GM12878 (cell line): ENCODE measurements around the gene HBP1. TPM values are rescaled to one million over a fixed set of nuclear protein-coding genes. Genes with fewer than 3 reads are reported as not detected.

Experiments
- ATAC-seq: fragments of 200-7000 bp; cut with Tn5 transposase; 3 replicates; pipeline ENCODE4 v1.9.1; 2020; ENCODE audit warnings: mild to moderate bottlenecking, moderate library complexity
- BruUV-seq: library from RNA; stranded (reverse); fragments of 400-500 nt; replicated peaks from 2 replicates; lab custom pipeline; 2021; lab: Mats Ljungman, UMichigan
- CTCF ChIA-PET: fragments of 300-600 bp; sonication (Branson Sonifier 250); formaldehyde crosslinking; extraction: SDS; loops from one replicate; lab custom pipeline; 2021; ENCODE audit warnings: inconsistent platforms; lab: Yijun Ruan, JAX
- POLR2A ChIA-PET: fragments of 350-600 bp; formaldehyde crosslinking; extraction: SDS; loops from one replicate; lab custom pipeline; 2021; ENCODE audit warnings: inconsistent platforms; lab: Charles Lee
- RAD21 ChIA-PET: fragments of 300-600 bp; sonication (Branson Sonifier 250); formaldehyde crosslinking; loops from one replicate; lab custom pipeline; 2023; ENCODE audit warnings: antibody characterized with exemption; ENCODE audit not compliant: unreplicated experiment; lab: Charles Lee
- SMC1A ChIA-PET: fragments of 300-600 bp; sonication (Branson Sonifier 250); formaldehyde crosslinking; loops from one replicate; lab custom pipeline; 2023; ENCODE audit not compliant: unreplicated experiment, uncharacterized antibody; lab: Charles Lee
- DNase-seq: peaks from one replicate; pipeline ENCODE4 v3.0.0-alpha.2; 2011; ENCODE audit warnings: low read depth, low spot score
- FAIRE-seq: peaks from 3 replicates; lab custom pipeline; 2011; peaks lifted over from hg19 to GRCh38; lab: Jason Lieb, UNC
- H2AFZ ChIP-seq: 2 replicates; pipeline ENCODE4 v1.6.0; 2011; ENCODE audit warnings: low read depth, low read length, control low read depth; ENCODE audit not compliant: control insufficient read depth
- H3K27ac ChIP-seq: 2 replicates; pipeline ENCODE4 v1.5.1; 2011; ENCODE audit warnings: control low read depth; ENCODE audit not compliant: control insufficient read depth, insufficient read depth
- H3K27me3 ChIP-seq, 2 experiments: replicated peaks in 1 of 2; 2 replicates each; pipeline versions ENCODE4 v1.6.0 to v1.6.1; 2011; ENCODE audit warnings: low read length in 1 of 2; ENCODE audit not compliant: control insufficient read depth in 2 of 2, insufficient read depth in 2 of 2
- H3K36me3 ChIP-seq, 2 experiments: 2 replicates each; pipeline ENCODE4 v1.5.1; 2011; ENCODE audit warnings: low read length in 1 of 2; ENCODE audit not compliant: control insufficient read depth in 2 of 2, insufficient read depth in 2 of 2
- H3K4me1 ChIP-seq: 2 replicates; pipeline ENCODE4 v1.6.1; 2011; ENCODE audit warnings: mild to moderate bottlenecking, low read length, moderate library complexity, mixed read lengths; ENCODE audit not compliant: control insufficient read depth, insufficient read depth
- H3K4me2 ChIP-seq: 2 replicates; pipeline ENCODE4 v1.6.0; 2011; ENCODE audit warnings: control low read depth; ENCODE audit not compliant: control insufficient read depth, insufficient read depth
- H3K4me3 ChIP-seq: fragments of 200-600 bp; sonication (generic); 2 replicates; pipeline ENCODE4 v1.5.1; 2016
- H3K79me2 ChIP-seq: 2 replicates; pipeline ENCODE4 v1.6.0; 2011; ENCODE audit warnings: low read length; ENCODE audit not compliant: control insufficient read depth, insufficient read depth
- H3K9ac ChIP-seq: 2 replicates; pipeline ENCODE4 v1.8.0; 2011; ENCODE audit warnings: low read length, control low read depth, mixed read lengths; ENCODE audit not compliant: control insufficient read depth, insufficient read depth
- H3K9me3 ChIP-seq: replicated peaks from 3 replicates; pipeline ENCODE4 v1.5.1; 2011; ENCODE audit warnings: mild to moderate bottlenecking, low read length; ENCODE audit not compliant: control insufficient read depth, insufficient read depth
- H4K20me1 ChIP-seq: 2 replicates; pipeline ENCODE4 v1.6.0; 2011; ENCODE audit not compliant: control insufficient read depth, insufficient read depth
- CREM ChIP-seq: IDR thresholded peaks from 2 replicates; pipeline ENCODE4 v1.6.1; 2014; ENCODE audit warnings: antibody characterized with exemption, low read depth
- EED ChIP-seq: sonication (generic); IDR thresholded peaks from 2 replicates; pipeline ENCODE4 v1.6.1; 2016; ENCODE audit warnings: antibody characterized with exemption, low read depth
- FOXK2 ChIP-seq: fragments of 450-650 bp; IDR thresholded peaks from 2 replicates; pipeline ENCODE4 v1.6.1; 2017; ENCODE audit warnings: mild to moderate bottlenecking, moderate library complexity
- MEF2B ChIP-seq: fragments of 450-650 bp; IDR thresholded peaks from 2 replicates; pipeline ENCODE4 v1.6.1; 2018; ENCODE audit warnings: mild to moderate bottlenecking, moderate library complexity; ENCODE audit not compliant: partially characterized antibody, poor library complexity, severe bottlenecking
- MTA3 ChIP-seq: IDR thresholded peaks from 2 replicates; pipeline ENCODE4 v1.6.1; 2012; ENCODE audit warnings: low read length, inconsistent platforms, borderline replicate concordance
- MYC ChIP-seq: IDR thresholded peaks from 2 replicates; pipeline ENCODE4 v1.6.1; 2011; ENCODE audit warnings: mild to moderate bottlenecking, low read length, moderate library complexity, inconsistent platforms; ENCODE audit not compliant: insufficient read depth, insufficient replicate concordance, insufficient read length, severe bottlenecking
- WGBS: methylation state at CpG from one replicate; pipeline ENCODE4 v1.1.6; 2016; ENCODE audit warnings: low lambda C conversion rate; ENCODE audit not compliant: insufficient replicate concordance, insufficient coverage; ENCODE audit errors: missing lambda C conversion rate; 5-methylcytosine and 5-hydroxymethylcytosine counted together
- in situ Hi-C: fragments of 300-500 bp; cut with MboI; formaldehyde crosslinking; loops from 9 replicates; pipeline ENCODE4 v1.14.3; 2018; ENCODE audit warnings: mixed read lengths
- intact Hi-C: fragments of 100-400 bp; cut with micrococcal nuclease; formaldehyde crosslinking; loops from one replicate; pipeline ENCODE4 v1.14.2; 2022; ENCODE audit not compliant: unreplicated experiment
- polyA plus RNA-seq, 11 experiments: library from polyadenylated mRNA; depleted of rRNA in 4 of 11; unstranded in 6 of 11; stranded (reverse) in 5 of 11; fragments of >200 nt; fragmentation: Nextera tagmentation in 4 of 11; fragmentation: Illumina TruSeq in 1 of 11; extraction: Ambion mirVana in 4 of 11; extraction: Trizol in 1 of 11; gene quantifications; 1 replicate in 1 of 11; 2 replicates in 10 of 11; pipeline versions ENCODE4 v1.2.1 to v1.2.3, GENCODE V29; 2011 to 2016; ENCODE audit warnings: inconsistent platforms in 2 of 11, missing spikeins in 2 of 11, low read depth in 1 of 11
- total RNA-seq, 4 experiments: library from RNA; depleted of rRNA in 3 of 4; stranded (reverse); fragments of >200 nt in 3 of 4; fragmentation: Illumina TruSeq in 1 of 4; extraction: Trizol in 1 of 4; gene quantifications; 2 replicates each; pipeline versions ENCODE4 v1.2.1 to v1.2.3, GENCODE V29; 2013 to 2021

Gene HBP1
- total and polyA plus RNA-seq, 10 of the 15 experiments (the other 5 are each of a cell fraction or from before 2014, with no cell fraction given) = 5.8 to 30.9 (median 9.4) TPM

- 99% methylated on average over 6 of the region's 6 CpGs for WGBS
- no TSS peak for BruUV-seq
- intact Hi-C loops (no loop called here), in situ Hi-C loops (loop anchor here (10.0 kb wide), 1 partner anchor 519 kb away; no protein-coding TSS in a partner anchor)
- Histone ChIP-seq H3K9me3 (no peaks in the 10 kb centered on the region), H3K4me2 (no peak overlapping the region), H3K79me2 (no peaks in the 10 kb centered on the region), H3K27me3 (no peaks in the 10 kb centered on the region), H3K36me3 (peaks cover 2 to 10% of the 10 kb centered on the region in 2 experiments; a peak in 3 of 4 replicates), H3K4me1 (no peaks in the 10 kb centered on the region), H3K4me3 (no peak overlapping the region), H4K20me1 (no peaks in the 10 kb centered on the region), H3K27ac (no peak overlapping the region), H2AFZ (no peak overlapping the region), H3K9ac (no peak overlapping the region)
- FAIRE-seq (no peak), ATAC-seq (no peak), DNase-seq (no peak)
- no peak for TF ChIP-seq MEF2B
- no peak for TF ChIP-seq MYC
- no peak for TF ChIP-seq FOXK2
- TF ChIP-seq MTA3 = no peak
- CTCF ChIA-PET = interaction anchor here (0.6 to 1.9 kb wide), 3 partner anchors 12 to 295 kb away, joined by 3 to 7 read pairs (median 3); no protein-coding TSS in a partner anchor
- RAD21 ChIA-PET = interaction anchor here (1.1 kb wide), 1 partner anchor 37 kb away, joined by 5 read pairs; the partner anchor contains the start of gene HBP1
- SMC1A ChIA-PET = interaction anchor here (0.8 to 1.1 kb wide), 3 partner anchors 14 to 181 kb away, joined by 3 read pairs; no protein-coding TSS in a partner anchor
- POLR2A ChIA-PET = no interaction called here
These were observed 37.3 kb downstream of the HBP1 start for GRCh38 chr7:107206136-107206535.

DNA sequence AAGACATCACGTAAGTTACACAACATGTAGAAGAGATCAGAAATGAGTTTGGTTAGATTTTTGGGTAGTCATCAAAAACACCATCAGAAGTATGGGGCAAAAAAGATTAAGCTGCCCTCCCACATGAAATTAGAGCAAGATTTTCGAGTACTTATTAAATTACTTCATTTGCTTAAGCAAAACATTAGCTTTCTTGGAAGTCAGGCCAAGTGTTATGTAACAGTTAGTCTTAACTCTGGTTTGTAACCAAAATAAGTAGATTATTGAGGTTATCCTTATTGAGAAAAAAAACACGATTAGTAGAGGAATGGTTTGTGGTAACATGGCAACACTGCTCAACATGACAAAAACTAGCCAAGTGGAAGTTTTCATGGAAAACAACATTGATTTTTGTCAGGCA is 37.9 kb downstream of the HBP1 start:
- ChIA-PET CTCF (interaction anchor here (1.6 to 1.9 kb wide), 2 partner anchors 11 to 294 kb away, joined by 3 to 7 read pairs; no protein-coding TSS in a partner anchor), SMC1A (interaction anchor here (0.9 to 1.1 kb wide), 2 partner anchors 32 to 181 kb away, joined by 3 read pairs; no protein-coding TSS in a partner anchor), RAD21 (no interaction called here), POLR2A (no interaction called here)
- Histone ChIP-seq H3K36me3 (peaks cover 2 to 10% of the 10 kb centered on the region in 2 experiments; a peak in 3 of 4 replicates), H3K27ac (no peak overlapping the region), H4K20me1 (no peaks in the 10 kb centered on the region), H3K4me1 (no peaks in the 10 kb centered on the region), H3K4me3 (no peak overlapping the region), H3K9me3 (no peaks in the 10 kb centered on the region), H3K79me2 (no peaks in the 10 kb centered on the region), H3K27me3 (no peaks in the 10 kb centered on the region), H3K4me2 (no peak overlapping the region), H3K9ac (no peak overlapping the region), H2AFZ (no peak overlapping the region)
- TF ChIP-seq EED (no peak), CREM (no peak)
- no TSS peak for BruUV-seq
- in situ Hi-C loops = loop anchor here (10.0 kb wide), 1 partner anchor 518 kb away; no protein-coding TSS in a partner anchor
- no peak for FAIRE-seq
- intact Hi-C loops = no loop called here
- 99% methylated on average over 3 of the region's 3 CpGs for WGBS
- no peak for DNase-seq
- no peak for ATAC-seq
